Posterior cingulate gyrus (tissue), 11 donors: ENCODE results near the gene NME3.
A peak's percentile ranks its signal among the peaks of the same experiment; 100 is the strongest.

ENCODE experiments used
- DNase-seq, 10 donors: peaks; one replicate each; pipeline versions ENCODE4 v3.0.0 to v3.0.0-alpha.2; 2020 to 2021; ENCODE audit warnings: mixed read lengths in 3 of 10
- intact Hi-C: fragments of 100-400 bp; cut with DNase I; formaldehyde crosslinking; loops from one replicate; pipeline ENCODE4 v1.15.1; 2023

The NME3 gene

GRCh38 chr16:1771864-1772361 is 570 bp upstream of the NME3 start:
- intact Hi-C loops: loop anchor here (5.0 kb wide), 3 partner anchors 55 to 190 kb away; partner anchors contain the start of genes FAHD1, HAGH, MAPK8IP3 and RPS2
- DNase-seq: no peak

- peak; percentile 47 to 96 (median 69) for DNase-seq
- intact Hi-C loops: loop anchor here (5.0 kb wide), 3 partner anchors 57 to 192 kb away; partner anchors contain the start of genes FAHD1, HAGH, MAPK8IP3 and RPS2
Observed at GRCh38 chr16:1770328-1771187, 785 bp downstream of the NME3 start.

- DNase-seq: no peak
- intact Hi-C loops: loop anchor here (5.0 kb wide), 3 partner anchors 58 to 193 kb away; partner anchors contain the start of genes FAHD1, HAGH, MAPK8IP3 and RPS2
Observed at GRCh38 chr16:1769402-1770300, 1.7 kb downstream of the NME3 start.

- intact Hi-C loops: no loop called here
- no peak for DNase-seq
Observed at GRCh38 chr16:1768767-1769401, 2.5 kb downstream of the NME3 start.

- no peak for DNase-seq
- intact Hi-C loops: no loop called here
Observed at GRCh38 chr16:1768061-1768766, 3.1 kb downstream of the NME3 start.

- no peak for DNase-seq
- intact Hi-C loops: no loop called here
Observed at GRCh38 chr16:1767116-1767994, 4.0 kb downstream of the NME3 start.

GRCh38 chr16:1766701-1767100 is 4.6 kb downstream of the NME3 start:
- no peak for DNase-seq
- intact Hi-C loops: no loop called here

- no peak for DNase-seq
- intact Hi-C loops: no loop called here
Observed at GRCh38 chr16:1766231-1766630, 5.1 kb downstream of the NME3 start.

- intact Hi-C loops: no loop called here
- no peak for DNase-seq
Observed at GRCh38 chr16:1765826-1766225, 5.5 kb downstream of the NME3 start.

GRCh38 chr16:1764971-1765370 is 6.4 kb downstream of the NME3 start:
- intact Hi-C loops: no loop called here
- no peak for DNase-seq

GRCh38 chr16:1763521-1764511 is 7.5 kb downstream of the NME3 start:
- DNase-seq: peak in 3 of 10 donors; percentile 44 to 86 (median 55)
- intact Hi-C loops: no loop called here

- intact Hi-C loops: no loop called here
- DNase-seq: no peak
Observed at GRCh38 chr16:1762879-1763520, 8.3 kb downstream of the NME3 start.

- intact Hi-C loops: no loop called here
- DNase-seq: no peak
Observed at GRCh38 chr16:1762196-1762878, 9.0 kb downstream of the NME3 start.

GRCh38 chr16:1761751-1762150 is 9.6 kb downstream of the NME3 start:
- DNase-seq: no peak
- intact Hi-C loops: no loop called here

- intact Hi-C loops: no loop called here
- no peak for DNase-seq
Observed at GRCh38 chr16:1760911-1761310, 10.4 kb downstream of the NME3 start.

GRCh38 chr16:1759511-1759910 is 11.8 kb downstream of the NME3 start:
- intact Hi-C loops: no loop called here
- DNase-seq: peak in 1 of 10 donors; percentile 79

- intact Hi-C loops: no loop called here
- DNase-seq: no peak
Observed at GRCh38 chr16:1758923-1759322, 12.4 kb downstream of the NME3 start.
